AG20443 (cell line): ENCODE measurements around the gene ARSD.
"Not testable (repeated sequence)": the region's sequence is repeated elsewhere in the genome, so short reads cannot be mapped to it uniquely, and the experiment has no call there.

Experiments
- DNase-seq: peaks from one replicate; pipeline ENCODE4 v3.0.0; 2012; ENCODE audit warnings: low spot score, mixed read lengths

The ARSD gene

GRCh38 chrX:2933125-2933900 is 4.2 kb upstream of the ARSD start:
- no peak for DNase-seq

- no peak for DNase-seq
These were observed 2.5 kb upstream of the ARSD start for GRCh38 chrX:2931612-2932011.

DNA sequence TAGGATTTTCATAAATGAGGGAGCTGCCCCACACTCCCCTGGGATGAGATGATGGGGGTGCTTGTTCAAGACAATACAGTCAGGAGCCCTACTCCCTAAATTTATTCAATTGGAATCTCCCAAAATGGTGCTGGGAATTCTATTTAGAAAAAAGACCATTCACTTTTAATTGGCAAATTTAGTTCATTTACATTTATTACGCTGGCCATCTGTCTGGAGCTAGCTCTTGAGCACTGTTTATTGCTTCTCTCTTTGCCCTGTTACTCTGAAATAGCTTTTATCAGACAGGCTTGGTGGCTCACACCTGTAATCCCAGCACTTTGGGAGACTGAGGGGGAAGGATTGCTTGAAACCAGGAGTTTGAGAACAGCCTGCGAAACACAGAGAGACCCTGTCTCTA is 2.0 kb upstream of the ARSD start:
- no peak for DNase-seq

- DNase-seq: peak; percentile 40
These were observed 952 bp downstream of the ARSD start for GRCh38 chrX:2928191-2928582.

DNA sequence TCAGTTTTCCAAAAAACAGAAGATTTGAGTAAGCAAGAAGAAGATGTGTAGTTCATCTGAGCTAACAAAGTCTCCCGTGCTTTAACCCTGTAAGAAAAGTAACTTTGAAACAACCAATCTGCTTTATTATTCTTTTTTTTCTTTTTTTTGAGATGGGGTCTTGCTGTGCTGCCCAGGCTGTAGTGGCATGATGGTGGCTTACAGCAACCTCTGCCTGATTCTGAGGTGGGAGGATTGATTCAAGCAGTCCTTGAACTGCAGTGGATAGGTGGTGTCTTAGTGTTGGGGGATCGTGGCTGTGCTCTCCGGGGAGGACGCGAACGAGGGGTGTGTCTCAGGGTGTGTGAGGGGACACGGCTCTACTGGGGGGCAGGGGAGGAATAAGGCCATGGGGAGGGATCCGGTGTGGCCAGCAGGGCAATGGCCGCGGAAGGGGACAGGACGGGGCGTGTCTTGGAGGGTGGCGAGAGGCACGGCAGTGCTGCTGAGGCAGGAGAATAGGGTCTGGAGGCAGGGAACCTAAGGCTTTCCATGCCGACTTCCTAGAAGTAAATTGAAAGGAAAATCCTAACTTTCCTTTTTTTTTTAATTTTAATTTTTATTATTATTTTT is 2.4 kb downstream of the ARSD start:
- DNase-seq: no peak

DNA sequence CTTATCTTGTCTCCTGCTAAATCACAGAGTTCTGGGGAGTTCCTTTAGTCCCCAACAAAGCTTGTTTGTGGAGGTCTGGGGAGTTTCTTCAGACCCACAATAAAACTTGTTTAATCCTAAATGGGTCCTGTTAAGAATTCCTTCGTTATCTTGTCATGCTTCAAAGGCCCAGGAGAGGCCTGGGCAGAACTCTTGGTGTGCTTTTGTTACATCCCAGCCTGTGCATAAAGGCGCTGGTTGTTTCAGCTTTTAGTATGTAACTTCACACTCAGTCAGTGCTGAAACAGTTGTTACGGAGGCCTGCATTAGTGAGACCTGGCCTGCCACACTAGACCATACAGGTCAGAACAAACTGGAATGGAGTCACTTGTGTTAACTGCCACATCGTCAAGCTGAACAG is 2.9 kb downstream of the ARSD start:
- DNase-seq: not testable (repeated sequence)

DNA sequence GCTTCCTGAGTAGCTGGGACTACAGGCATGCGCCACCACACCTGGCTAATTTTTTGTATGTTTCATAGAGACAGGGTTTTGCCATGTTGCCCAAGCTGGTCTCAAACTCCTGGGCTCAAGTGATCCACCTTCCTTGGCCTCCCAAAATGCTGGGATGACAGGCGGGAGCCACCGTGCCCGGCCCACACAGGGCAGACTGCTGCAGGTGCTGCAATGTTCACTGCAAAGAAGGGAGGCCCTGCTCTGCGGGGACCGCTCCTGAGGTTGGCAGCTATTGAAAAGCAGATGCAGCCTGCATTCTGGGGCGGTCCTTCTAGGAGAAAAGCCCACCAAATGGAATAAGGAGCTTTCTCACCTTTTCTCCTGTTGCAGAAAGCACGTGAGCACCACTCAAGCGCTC is 5.0 kb downstream of the ARSD start:
- no peak for DNase-seq

GRCh38 chrX:2921750-2922149 is 7.4 kb downstream of the ARSD start:
- no peak for DNase-seq

- DNase-seq: no peak
These were observed 7.9 kb downstream of the ARSD start for GRCh38 chrX:2921193-2921592.

DNA sequence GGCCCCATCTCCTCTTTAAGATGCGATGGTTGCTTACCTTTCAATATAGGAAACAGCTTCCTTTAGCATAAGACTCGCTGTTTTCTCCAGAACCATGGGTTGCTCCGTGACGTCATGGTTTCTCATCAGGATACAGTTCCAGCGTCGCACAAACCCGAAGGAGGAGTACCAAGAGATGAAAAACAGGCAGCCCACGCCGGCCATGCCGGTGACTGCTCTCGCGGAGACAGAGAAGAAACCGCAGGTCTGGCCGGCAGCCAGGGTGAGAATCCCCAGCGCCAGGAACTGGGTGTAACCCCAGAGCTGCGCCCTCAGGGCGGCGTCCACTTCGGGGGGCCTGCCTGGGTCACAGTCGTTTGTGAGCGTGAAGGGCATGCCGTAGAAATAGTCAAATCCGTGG is 11.4 kb downstream of the ARSD start:
- no peak for DNase-seq

- no peak for DNase-seq
These were observed 16.0 kb downstream of the ARSD start for GRCh38 chrX:2913118-2913517.

- DNase-seq: no peak
These were observed 19.0 kb downstream of the ARSD start for GRCh38 chrX:2910109-2910508.

DNA sequence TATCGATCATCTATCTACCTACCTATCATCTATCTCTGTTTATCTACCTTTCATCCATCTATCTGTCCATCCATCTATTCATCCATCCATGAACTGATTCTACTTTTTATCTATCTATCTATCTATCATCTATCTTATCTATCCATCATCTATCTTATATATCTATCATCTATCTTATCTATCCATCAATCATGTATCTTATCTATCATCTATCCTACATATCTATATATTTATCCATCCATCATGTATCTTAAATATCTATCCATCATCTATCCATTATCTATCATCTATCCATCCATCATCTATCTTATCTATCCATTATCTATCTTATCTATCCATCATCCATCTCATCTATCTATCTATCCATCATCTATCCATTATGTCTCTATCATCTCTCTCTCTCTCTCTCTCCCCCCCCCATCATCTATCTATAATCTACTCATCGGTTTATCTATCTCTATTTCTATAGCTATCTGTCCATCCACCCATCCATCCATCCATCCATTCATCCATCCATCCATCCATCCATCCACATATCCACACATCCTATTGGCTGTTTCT is 20.9 kb downstream of the ARSD start:
- no peak for DNase-seq

GRCh38 chrX:2907295-2907694 is 21.8 kb downstream of the ARSD start:
- DNase-seq: no peak

DNA sequence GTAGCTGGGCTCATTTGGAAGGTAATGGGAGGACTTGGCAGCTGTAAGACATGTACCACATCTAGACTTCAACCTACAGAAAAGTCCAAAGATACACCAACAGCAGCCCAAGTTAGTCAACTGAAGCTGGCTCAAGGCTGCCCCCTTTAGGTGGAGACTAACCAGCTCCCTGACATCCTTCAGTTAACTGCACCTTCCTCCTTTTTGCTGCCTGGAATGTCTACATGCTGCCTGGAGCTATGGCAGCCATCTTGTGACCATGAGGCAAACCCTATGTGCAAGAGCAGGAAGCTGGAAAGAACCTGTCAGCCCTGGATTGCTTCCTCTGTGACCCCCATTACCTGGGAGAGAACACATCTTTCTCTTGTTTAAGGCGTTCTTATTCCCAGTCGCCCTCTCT is 25.8 kb downstream of the ARSD start:
- DNase-seq: no peak

DNA sequence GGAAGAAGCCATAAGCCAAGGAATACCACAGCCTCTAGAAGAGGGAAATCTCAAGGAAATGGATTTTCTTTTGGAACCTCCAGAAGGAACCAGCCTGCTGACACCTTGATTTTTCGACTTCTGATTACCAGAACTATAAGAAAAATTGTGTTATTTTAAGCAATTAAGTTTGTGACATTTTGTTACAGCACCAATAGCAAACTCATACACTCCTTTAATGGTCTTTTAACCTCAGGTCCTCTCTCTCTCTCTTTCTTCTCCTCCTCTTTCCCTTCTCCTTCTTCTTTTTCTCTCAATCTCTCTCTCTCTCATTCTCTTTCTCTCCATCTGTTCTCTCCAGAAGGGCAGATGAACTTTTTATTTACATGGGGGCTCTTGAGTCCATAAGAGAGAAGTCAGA is 26.3 kb downstream of the ARSD start:
- no peak for DNase-seq

DNA sequence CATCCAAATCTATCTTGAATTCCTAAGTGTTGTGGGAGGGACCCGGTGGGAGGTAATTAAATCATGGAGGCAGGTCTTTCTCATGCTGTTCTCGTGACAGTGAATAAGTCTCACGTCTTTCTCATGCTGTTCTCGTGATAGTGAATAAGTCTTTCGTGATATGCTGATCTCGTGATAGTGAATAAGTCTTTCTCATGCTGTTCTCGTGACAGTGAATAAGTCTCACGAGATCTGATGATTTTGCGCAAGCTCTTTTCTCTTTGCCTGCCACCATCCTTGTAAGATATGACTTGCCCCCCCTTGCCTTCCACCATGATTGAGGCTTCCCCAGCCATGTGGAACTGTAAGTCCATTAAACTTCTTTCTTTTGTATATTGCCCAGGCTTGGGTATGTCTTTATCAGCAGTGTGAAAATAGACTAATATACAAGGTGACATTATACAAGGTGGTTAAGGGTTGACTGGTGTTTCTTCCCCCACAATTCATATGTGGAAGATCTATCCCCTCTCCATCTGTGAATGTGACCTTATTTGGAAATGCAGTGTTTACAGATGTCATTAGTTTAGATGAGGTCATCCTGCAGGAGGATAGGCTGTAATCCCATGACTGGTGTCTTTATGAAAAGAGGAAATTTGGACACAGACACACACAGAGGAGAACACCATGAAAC is 27.6 kb downstream of the ARSD start:
- no peak for DNase-seq

GRCh38 chrX:2898846-2899512 is 30.2 kb downstream of the ARSD start:
- DNase-seq: no peak

DNA sequence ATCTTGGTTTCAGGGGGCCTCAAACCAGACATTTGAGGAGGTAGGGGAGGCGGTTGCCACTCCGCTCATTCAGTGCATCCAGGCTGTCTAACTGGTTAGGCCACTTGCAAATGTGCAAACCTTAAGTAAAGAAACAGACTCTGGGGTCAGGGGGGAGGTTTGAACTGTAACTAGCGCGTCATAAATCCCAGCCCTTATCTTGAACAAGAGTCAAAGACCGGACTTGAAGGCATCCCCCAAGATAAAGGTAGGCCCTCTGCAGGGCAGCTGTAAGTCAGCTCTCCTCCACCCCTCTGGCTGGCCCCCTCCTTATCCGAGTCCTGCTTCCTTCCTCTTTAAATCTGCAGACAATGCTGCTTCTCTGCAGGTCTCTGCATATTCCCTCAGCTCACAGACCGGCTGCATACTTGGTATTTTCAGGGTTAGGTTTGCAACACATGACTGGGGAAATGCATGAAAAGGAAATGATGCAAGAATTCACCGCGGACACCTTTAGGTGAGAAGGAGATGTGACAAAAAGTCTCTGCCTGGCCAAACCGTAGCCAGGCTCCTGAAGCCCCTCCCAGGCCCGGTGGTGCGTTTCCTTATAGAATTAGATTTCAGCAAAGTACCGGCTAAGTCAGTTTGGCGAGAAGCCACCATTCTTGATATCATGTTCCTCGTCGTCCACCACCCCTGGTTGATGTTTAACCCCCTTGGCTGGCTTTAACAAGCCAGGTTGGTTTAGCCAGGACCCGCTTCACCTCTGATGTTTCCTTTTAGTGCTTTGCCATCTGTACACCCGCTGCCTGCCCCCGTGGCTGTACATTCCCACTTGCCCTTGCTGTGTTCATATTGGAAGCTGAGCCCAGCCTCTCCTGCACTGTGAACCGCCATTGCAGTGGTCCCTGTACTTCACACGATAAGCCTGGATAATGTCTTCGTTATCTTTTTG is 31.2 kb downstream of the ARSD start:
- DNase-seq: not testable (repeated sequence)

- DNase-seq: no peak
These were observed 31.8 kb downstream of the ARSD start for GRCh38 chrX:2897311-2897689.

DNA sequence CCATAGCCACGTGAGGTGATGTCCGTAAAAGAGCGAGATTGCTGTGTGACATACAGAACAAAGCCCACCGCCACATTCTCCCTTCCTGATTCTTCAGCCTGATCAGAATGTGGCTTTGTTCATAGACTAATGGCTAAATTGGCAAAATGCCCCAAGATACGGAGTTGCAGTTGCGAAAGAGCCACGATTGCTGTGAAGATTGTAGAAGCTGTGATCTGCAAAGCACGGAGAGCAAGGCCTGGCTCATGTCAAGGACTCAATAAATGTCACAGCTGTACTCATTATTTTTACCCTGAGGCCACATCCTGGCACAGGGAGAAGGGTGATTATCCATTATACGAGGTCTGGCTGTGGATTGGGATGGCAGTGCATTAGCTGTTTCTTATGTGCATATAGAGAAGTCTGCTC is 34.2 kb downstream of the ARSD start:
- no peak for DNase-seq
